Cardiac fibroblast (primary cell): Measurements from ENCODE around the gene TMEM108.

ENCODE experiments used
- DNase-seq, 2 donors: peaks; one replicate each; pipeline versions ENCODE4 v3.0.0 to v3.0.0-alpha.2; 2010; ENCODE audit warnings: low read depth in 2 of 2
- H3K4me3 ChIP-seq, 2 donors: replicated peaks in 1 of 2; 1 replicate in 1 of 2; 2 replicates in 1 of 2; pipeline ENCODE4 v1.5.1; 2011; ENCODE audit warnings: low read depth in 2 of 2, low read length in 2 of 2, mild to moderate bottlenecking in 2 of 2, moderate library complexity in 1 of 2
- TF ChIP-seq, protein P1 (sequence below): IDR thresholded peaks from one replicate; pipeline ENCODE4 v1.5.1; 2011; ENCODE audit warnings: low read depth, mild to moderate bottlenecking, low read length, inconsistent platforms

TMEM108 gene

DNA sequence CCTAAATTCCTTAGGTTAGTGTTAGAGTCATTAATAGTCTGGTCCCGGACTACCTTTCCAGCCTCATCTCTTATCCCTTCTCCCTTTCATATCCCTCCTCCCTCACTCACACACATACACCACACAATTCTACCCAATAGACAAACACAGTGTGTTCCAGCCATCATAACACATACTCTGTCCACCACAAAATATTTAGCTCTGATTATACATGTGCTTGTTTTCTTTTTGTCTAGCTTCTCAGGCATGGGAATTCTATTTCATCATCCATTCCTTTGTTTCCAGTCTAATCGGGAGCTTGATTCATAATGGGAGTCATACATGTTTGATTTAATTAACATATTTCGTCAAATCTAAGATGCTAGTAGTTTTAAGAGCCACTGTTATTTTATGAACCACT lies 199.8 kb downstream of the TMEM108 start:
- H3K4me3 ChIP-seq = no peak overlapping the region
- peak; percentile 24 to 72 for DNase-seq
- TF ChIP-seq, protein P1, sequence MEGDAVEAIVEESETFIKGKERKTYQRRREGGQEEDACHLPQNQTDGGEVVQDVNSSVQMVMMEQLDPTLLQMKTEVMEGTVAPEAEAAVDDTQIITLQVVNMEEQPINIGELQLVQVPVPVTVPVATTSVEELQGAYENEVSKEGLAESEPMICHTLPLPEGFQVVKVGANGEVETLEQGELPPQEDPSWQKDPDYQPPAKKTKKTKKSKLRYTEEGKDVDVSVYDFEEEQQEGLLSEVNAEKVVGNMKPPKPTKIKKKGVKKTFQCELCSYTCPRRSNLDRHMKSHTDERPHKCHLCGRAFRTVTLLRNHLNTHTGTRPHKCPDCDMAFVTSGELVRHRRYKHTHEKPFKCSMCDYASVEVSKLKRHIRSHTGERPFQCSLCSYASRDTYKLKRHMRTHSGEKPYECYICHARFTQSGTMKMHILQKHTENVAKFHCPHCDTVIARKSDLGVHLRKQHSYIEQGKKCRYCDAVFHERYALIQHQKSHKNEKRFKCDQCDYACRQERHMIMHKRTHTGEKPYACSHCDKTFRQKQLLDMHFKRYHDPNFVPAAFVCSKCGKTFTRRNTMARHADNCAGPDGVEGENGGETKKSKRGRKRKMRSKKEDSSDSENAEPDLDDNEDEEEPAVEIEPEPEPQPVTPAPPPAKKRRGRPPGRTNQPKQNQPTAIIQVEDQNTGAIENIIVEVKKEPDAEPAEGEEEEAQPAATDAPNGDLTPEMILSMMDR = no peak

DNA sequence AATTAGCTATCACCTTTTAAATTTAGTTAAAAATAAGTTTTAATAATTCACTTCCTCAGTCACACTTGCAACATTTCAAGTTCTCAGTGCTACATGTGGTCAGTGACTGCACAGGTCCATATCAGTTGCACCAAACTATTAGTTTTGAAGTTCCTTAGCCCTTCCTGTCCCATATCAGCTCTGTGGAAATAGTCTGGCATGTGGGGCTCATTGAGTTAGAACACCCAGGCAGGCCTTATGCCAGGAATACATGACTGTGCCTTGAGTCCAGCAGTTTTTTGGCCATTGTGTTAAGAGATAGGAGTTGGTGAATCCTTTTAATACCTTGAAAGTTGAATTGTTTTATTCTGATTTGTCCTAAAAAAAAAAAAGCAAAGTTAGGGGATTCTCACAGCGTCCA lies 207.9 kb downstream of the TMEM108 start:
- peak in 1 of 2 donors; percentile 19 for DNase-seq
- H3K4me3 ChIP-seq = no peak overlapping the region
- TF ChIP-seq, protein P1 = no peak

DNA sequence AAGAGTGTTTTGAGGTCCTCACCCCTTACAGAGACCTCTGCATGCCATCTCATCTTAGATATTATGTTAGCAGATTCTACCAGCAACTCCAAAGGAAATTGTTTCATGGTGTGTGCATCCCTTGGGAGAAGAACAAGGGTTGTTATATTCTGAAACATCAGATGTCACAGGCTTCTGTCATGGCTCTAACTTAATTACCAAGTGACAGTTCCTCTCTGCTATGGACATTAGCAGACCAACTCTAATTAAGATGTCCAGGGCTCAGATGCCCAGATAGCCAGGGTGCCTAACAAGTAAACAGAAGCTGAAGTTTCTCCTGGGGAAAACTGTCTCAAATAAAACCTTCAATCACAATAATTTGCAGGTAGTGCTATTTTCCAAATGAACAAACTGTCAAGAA lies 208.6 kb downstream of the TMEM108 start:
- DNase-seq = no peak
- no peak overlapping the region for H3K4me3 ChIP-seq
- TF ChIP-seq, protein P1 = no peak

DNA sequence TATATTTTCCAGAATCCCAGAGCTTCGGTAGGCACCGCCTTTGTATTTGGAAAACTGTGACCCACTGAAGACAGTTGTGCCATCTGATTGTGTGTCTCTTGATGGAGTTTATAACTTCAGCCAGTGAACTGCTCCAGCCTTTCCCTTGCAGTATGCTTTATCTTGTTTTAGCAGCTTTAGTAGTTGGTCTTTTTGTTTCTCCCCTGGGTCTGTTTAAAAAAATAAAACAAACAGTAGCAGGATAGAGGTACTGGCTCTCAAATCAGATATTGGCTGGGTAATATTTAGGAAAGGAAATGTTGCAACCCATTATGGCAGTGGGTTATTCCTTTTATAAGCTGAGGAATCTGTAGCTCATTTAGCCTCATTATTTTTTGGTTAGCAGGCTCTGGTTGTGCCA lies 210.2 kb downstream of the TMEM108 start:
- no peak overlapping the region for H3K4me3 ChIP-seq
- TF ChIP-seq, protein P1 = no peak
- peak; percentile 9 to 14 for DNase-seq

DNA sequence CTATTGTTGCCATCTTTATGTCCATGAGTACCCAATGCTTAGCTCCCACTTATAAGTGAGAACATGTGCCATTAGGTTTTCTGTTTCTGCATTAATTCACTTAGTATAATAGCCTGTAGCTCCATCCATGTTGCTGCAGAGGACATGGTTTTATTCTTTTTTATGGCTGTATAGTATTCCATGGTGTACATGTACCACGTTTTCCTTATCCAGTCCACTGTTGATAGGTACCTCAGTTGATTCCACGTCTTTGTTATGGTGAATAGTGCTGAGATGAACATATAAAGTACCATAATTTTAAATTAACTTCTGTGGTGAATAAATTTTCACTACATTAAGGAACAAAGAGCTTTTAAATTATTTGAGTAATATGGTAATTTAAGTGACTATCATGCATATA lies 211.3 kb downstream of the TMEM108 start:
- TF ChIP-seq, protein P1 = no peak
- DNase-seq = no peak
- H3K4me3 ChIP-seq = no peak overlapping the region

DNA sequence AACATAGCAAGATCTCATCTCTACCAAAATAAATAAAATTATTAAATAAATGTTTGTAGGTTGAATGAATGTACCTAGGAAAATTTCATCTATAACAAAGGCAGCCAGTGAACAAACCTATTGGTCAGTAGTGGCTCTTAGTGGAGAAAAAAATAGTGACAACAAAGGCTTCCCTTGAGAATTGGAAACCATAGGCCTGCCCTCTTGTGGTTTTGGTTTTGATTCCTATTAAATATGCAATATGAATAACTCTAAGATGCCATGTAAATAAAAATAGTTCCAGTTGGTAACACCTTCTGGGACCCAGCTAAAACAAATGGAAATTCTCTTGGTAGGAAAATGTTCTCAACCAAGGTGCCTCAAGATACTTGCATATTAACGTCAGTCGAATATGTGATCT lies 216.0 kb downstream of the TMEM108 start:
- no peak for DNase-seq
- TF ChIP-seq, protein P1 = no peak
- H3K4me3 ChIP-seq = no peak overlapping the region

DNA sequence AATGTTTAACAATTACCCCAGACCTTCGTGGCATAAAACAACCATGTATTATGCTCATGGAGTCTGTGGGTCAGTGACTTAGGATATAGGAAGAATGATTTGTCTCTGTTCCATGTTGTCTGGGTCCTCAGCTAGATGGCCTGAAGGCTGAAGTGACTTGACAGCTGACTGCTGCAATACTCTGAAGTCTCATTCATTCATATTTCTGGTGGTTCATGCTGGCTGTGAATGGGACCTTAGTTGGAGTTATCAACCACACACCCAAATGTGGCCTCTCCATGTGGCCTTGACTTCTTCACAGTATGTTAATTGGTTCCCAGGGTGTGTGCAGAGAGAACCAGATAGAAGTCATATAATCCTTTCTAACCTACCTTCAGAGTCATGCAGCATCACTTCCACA lies 216.5 kb downstream of the TMEM108 start:
- no peak for DNase-seq
- TF ChIP-seq, protein P1 = no peak

More for the DNA sequence above, 216.5 kb downstream of the TMEM108 start:
- H3K4me3 ChIP-seq = no peak overlapping the region
